Natural killer cell treated with Interleukin-12 subunit alpha and Interleukin-12 subunit beta and Interleukin-15 and Interleukin-18, amount 100 ng/mL, for 72 hours (primary cell): Measurements from ENCODE around the gene C10orf62. TPM values are rescaled to one million over a fixed set of nuclear protein-coding genes. Genes with fewer than 3 reads are reported as not detected.
A peak's percentile ranks its signal among the peaks of the same experiment; 100 is the strongest.
"Not testable (repeated sequence)": the region's sequence is repeated elsewhere in the genome, so short reads cannot be mapped to it uniquely, and the experiment has no call there.

Experiments used
- ATAC-seq, 2 donors: fragments of 150-1000 bp; cut with Tn5 transposase in 1 of 2; sonication (Bioruptor Pico), chemical (Tn5 transposase) in 1 of 2; 2 replicates each; pipeline ENCODE4 v1.10.0; 2021
- DNase-seq: peaks from one replicate; pipeline ENCODE4 v3.0.0; 2022; ENCODE audit warnings: low spot score
- H3K27ac Mint-ChIP-seq, 2 donors: 1 replicate in 1 of 2; 2 replicates in 1 of 2; pipeline ENCODE4 v1.8.0; 2022; ENCODE audit warnings: mixed read lengths in 2 of 2, mild to moderate bottlenecking in 1 of 2, moderate library complexity in 1 of 2
- H3K27me3 Mint-ChIP-seq, 2 donors: 1 replicate in 1 of 2; 2 replicates in 1 of 2; pipeline ENCODE4 v1.8.0; 2022; ENCODE audit warnings: mixed read lengths in 2 of 2
- H3K36me3 Mint-ChIP-seq: one replicate; pipeline ENCODE4 v1.8.0; 2022; ENCODE audit warnings: mixed read lengths
- H3K4me1 Mint-ChIP-seq, 2 donors: 1 replicate in 1 of 2; 2 replicates in 1 of 2; pipeline ENCODE4 v1.8.0; 2022; ENCODE audit warnings: low read depth in 2 of 2, mixed read lengths in 2 of 2, mild to moderate bottlenecking in 1 of 2
- H3K4me3 Mint-ChIP-seq: one replicate; pipeline ENCODE4 v1.8.0; 2022; ENCODE audit warnings: mixed read lengths
- H3K9me3 Mint-ChIP-seq: 2 replicates; pipeline ENCODE4 v1.8.0; 2022; ENCODE audit warnings: mixed read lengths
- total RNA-seq, 2 donors: library from RNA; stranded (reverse); gene quantifications; one replicate each; pipeline ENCODE4 v1.2.3, GENCODE V29; 2022

C10orf62 gene
- total RNA-seq, 2 donors from 2014 or later = not detected

- H3K4me1 Mint-ChIP-seq = no peaks in the 10 kb centered on the region
- peak; percentile 72 to 73 for ATAC-seq
- DNase-seq = no peak
- H3K27me3 Mint-ChIP-seq = no peaks in the 10 kb centered on the region
- no peak overlapping the region for H3K4me3 Mint-ChIP-seq
- H3K27ac Mint-ChIP-seq = no peak overlapping the region
- no peaks in the 10 kb centered on the region for H3K9me3 Mint-ChIP-seq
- no peaks in the 10 kb centered on the region for H3K36me3 Mint-ChIP-seq
Measured at GRCh38 chr10:97553575-97554031, 35.9 kb upstream of the C10orf62 start.

- not testable (repeated sequence) for H3K9me3 Mint-ChIP-seq, H3K36me3 Mint-ChIP-seq, ATAC-seq, DNase-seq, H3K27ac Mint-ChIP-seq, H3K4me1 Mint-ChIP-seq, H3K4me3 Mint-ChIP-seq, H3K27me3 Mint-ChIP-seq
Measured at GRCh38 chr10:97554336-97554735, 35.2 kb upstream of the C10orf62 start.

- not testable (repeated sequence) for H3K27me3 Mint-ChIP-seq, H3K4me3 Mint-ChIP-seq, H3K4me1 Mint-ChIP-seq, ATAC-seq, H3K36me3 Mint-ChIP-seq, H3K9me3 Mint-ChIP-seq, H3K27ac Mint-ChIP-seq
- peak; percentile 8 for DNase-seq
Measured at GRCh38 chr10:97555541-97555940, 34.0 kb upstream of the C10orf62 start.

- not testable (repeated sequence) for H3K36me3 Mint-ChIP-seq, H3K9me3 Mint-ChIP-seq, ATAC-seq, H3K4me1 Mint-ChIP-seq, DNase-seq, H3K4me3 Mint-ChIP-seq, H3K27me3 Mint-ChIP-seq, H3K27ac Mint-ChIP-seq
Measured at GRCh38 chr10:97560731-97561381, 28.7 kb upstream of the C10orf62 start.

- DNase-seq, H3K27ac Mint-ChIP-seq, H3K4me3 Mint-ChIP-seq, H3K9me3 Mint-ChIP-seq, H3K4me1 Mint-ChIP-seq, H3K36me3 Mint-ChIP-seq, H3K27me3 Mint-ChIP-seq, ATAC-seq: not testable (repeated sequence)
Measured at GRCh38 chr10:97561386-97562077, 28.0 kb upstream of the C10orf62 start.

GRCh38 chr10:97562329-97562728 is 27.2 kb upstream of the C10orf62 start:
- H3K27me3 Mint-ChIP-seq, H3K36me3 Mint-ChIP-seq, ATAC-seq, H3K9me3 Mint-ChIP-seq, DNase-seq, H3K27ac Mint-ChIP-seq, H3K4me3 Mint-ChIP-seq, H3K4me1 Mint-ChIP-seq: not testable (repeated sequence)

- no peak overlapping the region for H3K4me3 Mint-ChIP-seq
- H3K27me3 Mint-ChIP-seq = peaks cover 0 to 5% of the 10 kb centered on the region in 2 donors
- no peak overlapping the region for H3K27ac Mint-ChIP-seq
- no peak for ATAC-seq
- H3K36me3 Mint-ChIP-seq = no peaks in the 10 kb centered on the region
- DNase-seq = no peak
- H3K4me1 Mint-ChIP-seq = no peaks in the 10 kb centered on the region
- no peaks in the 10 kb centered on the region for H3K9me3 Mint-ChIP-seq
Measured at GRCh38 chr10:97563337-97563736, 26.2 kb upstream of the C10orf62 start.

- DNase-seq (no peak), ATAC-seq (no peak)
- no peaks in the 10 kb centered on the region for H3K36me3 Mint-ChIP-seq
- H3K4me3 Mint-ChIP-seq = no peak overlapping the region
- H3K9me3 Mint-ChIP-seq = no peaks in the 10 kb centered on the region
- H3K27ac Mint-ChIP-seq = no peak overlapping the region
- peaks cover 0 to 5% of the 10 kb centered on the region in 2 donors for H3K27me3 Mint-ChIP-seq
- no peaks in the 10 kb centered on the region for H3K4me1 Mint-ChIP-seq
Measured at GRCh38 chr10:97564776-97565175, 24.7 kb upstream of the C10orf62 start.

GRCh38 chr10:97566336-97566996 is 23.1 kb upstream of the C10orf62 start:
- DNase-seq = no peak
- Mint-ChIP-seq H3K36me3 (no peaks in the 10 kb centered on the region), H3K4me1 (no peaks in the 10 kb centered on the region), H3K27me3 (peaks cover 0 to 5% of the 10 kb centered on the region in 2 donors), H3K27ac (no peak overlapping the region), H3K4me3 (no peak overlapping the region), H3K9me3 (no peaks in the 10 kb centered on the region)
- ATAC-seq = peak in 1 of 2 donors; percentile 57

GRCh38 chr10:97567891-97568290 is 21.6 kb upstream of the C10orf62 start:
- Mint-ChIP-seq H3K4me3 (no peak overlapping the region), H3K27ac (no peak overlapping the region)

GRCh38 chr10:97570146-97570788 is 19.3 kb upstream of the C10orf62 start:
- ATAC-seq = no peak

More at GRCh38 chr10:97567891-97568290, 21.6 kb upstream of the C10orf62 start:
- no peaks in the 10 kb centered on the region for H3K36me3 Mint-ChIP-seq
- ATAC-seq (no peak), DNase-seq (no peak)
- H3K9me3 Mint-ChIP-seq = no peaks in the 10 kb centered on the region
- no peaks in the 10 kb centered on the region for H3K4me1 Mint-ChIP-seq
- peaks cover 0 to 5% of the 10 kb centered on the region in 2 donors for H3K27me3 Mint-ChIP-seq

GRCh38 chr10:97570789-97571471 is 18.6 kb upstream of the C10orf62 start:
- Mint-ChIP-seq H3K27ac (no peak overlapping the region), H3K4me1 (no peaks in the 10 kb centered on the region), H3K36me3 (no peaks in the 10 kb centered on the region), H3K9me3 (no peaks in the 10 kb centered on the region), H3K4me3 (no peak overlapping the region), H3K27me3 (no peaks in the 10 kb centered on the region)
- DNase-seq (no peak), ATAC-seq (no peak)

More at GRCh38 chr10:97570146-97570788, 19.3 kb upstream of the C10orf62 start:
- no peaks in the 10 kb centered on the region for H3K9me3 Mint-ChIP-seq
- H3K36me3 Mint-ChIP-seq = no peaks in the 10 kb centered on the region
- no peak for DNase-seq
- no peak overlapping the region for H3K4me3 Mint-ChIP-seq
- no peaks in the 10 kb centered on the region for H3K27me3 Mint-ChIP-seq
- no peak overlapping the region for H3K27ac Mint-ChIP-seq
- H3K4me1 Mint-ChIP-seq = no peaks in the 10 kb centered on the region

GRCh38 chr10:97571622-97572021 is 17.9 kb upstream of the C10orf62 start:
- H3K36me3 Mint-ChIP-seq = no peaks in the 10 kb centered on the region

More at GRCh38 chr10:97571622-97572021, 17.9 kb upstream of the C10orf62 start:
- no peaks in the 10 kb centered on the region for H3K27me3 Mint-ChIP-seq
- ATAC-seq = no peak
- H3K4me3 Mint-ChIP-seq = no peak overlapping the region
- no peak overlapping the region for H3K27ac Mint-ChIP-seq
- H3K9me3 Mint-ChIP-seq = no peaks in the 10 kb centered on the region
- DNase-seq = no peak
- no peaks in the 10 kb centered on the region for H3K4me1 Mint-ChIP-seq
